GM21619 (cell line): ENCODE results near the gene PHF14.
"Not testable (repeated sequence)": the region's sequence is repeated elsewhere in the genome, so short reads cannot be mapped to it uniquely, and the experiment has no call there.

Experiments used
- ATAC-seq: cut with Tn5 transposase; IDR thresholded peaks from one replicate; pipeline ENCODE4 v1.9.1; 2021; ENCODE audit not compliant: unreplicated experiment

PHF14 gene

DNA sequence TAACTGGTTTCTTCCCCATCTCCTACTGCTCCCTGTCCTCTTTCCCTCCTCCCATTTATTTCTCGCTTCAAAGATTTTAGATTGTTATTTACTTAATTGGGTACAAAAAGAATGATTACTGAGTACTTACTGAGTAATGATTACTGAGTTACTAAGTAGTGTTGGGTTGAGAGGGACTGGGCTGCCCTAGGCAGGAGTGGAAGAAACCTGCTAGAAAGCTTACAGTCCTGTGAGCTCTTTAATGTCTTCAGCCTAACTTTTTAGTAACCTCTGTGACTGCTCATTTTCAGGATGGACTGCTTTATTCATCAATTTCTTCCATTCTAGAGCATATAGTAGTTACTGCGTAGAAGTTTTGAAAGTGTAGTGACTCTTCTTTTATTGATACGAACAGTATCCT, 7.6 kb downstream of the PHF14 start:
- no peak for ATAC-seq

DNA sequence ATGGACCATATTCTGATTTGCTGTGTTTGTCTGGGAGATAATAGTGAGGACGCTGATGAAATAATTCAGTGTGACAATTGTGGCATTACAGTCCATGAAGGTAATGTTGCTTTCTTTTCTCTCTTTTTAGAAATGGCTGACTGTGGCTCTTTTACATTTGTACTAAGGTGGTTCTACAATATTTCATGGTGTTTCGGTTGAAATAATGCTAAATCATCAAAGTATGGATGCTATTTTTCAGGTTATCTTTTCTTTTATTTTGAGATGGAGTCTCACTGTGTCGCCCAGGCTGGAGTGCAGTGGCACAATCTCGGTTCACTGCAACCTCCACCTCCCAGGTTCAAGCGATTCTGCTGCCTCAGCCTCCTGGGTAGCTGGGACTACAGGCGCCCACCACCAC, 17.1 kb downstream of the PHF14 start:
- ATAC-seq: not testable (repeated sequence)

DNA sequence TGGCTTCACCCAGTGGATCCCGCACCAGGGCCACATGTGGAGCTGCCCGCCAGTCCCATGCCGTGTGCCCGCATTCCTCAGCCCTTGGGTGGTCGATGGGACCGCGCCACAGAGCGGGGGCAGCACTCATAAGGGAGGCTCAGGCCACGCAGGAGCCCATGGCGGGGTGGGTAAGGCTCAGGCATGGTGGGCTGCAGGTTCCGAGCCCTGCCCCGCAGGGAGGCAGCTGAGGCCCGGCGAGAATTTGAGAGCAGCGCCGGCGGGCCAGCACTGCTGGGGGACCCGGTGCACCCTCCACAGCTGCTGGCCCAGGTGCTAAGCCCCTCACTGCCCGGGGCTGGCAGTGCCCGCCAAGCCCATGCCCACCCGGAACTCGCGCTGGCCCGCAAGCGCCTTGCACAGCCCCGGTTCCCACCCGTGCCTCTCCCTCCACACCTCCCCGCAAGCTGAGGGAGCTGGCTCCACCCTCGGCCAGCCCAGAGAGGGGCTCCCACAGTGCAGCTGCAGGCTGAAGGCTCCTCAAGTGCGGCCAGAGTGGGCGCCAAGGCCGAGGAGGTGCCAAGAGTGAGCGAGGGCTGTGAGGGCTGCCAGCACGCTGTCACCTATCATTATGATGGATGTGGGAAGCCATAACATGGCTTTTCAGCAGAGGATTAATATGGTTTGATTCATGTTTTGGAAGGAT, 22.0 kb downstream of the PHF14 start:
- not testable (repeated sequence) for ATAC-seq

DNA sequence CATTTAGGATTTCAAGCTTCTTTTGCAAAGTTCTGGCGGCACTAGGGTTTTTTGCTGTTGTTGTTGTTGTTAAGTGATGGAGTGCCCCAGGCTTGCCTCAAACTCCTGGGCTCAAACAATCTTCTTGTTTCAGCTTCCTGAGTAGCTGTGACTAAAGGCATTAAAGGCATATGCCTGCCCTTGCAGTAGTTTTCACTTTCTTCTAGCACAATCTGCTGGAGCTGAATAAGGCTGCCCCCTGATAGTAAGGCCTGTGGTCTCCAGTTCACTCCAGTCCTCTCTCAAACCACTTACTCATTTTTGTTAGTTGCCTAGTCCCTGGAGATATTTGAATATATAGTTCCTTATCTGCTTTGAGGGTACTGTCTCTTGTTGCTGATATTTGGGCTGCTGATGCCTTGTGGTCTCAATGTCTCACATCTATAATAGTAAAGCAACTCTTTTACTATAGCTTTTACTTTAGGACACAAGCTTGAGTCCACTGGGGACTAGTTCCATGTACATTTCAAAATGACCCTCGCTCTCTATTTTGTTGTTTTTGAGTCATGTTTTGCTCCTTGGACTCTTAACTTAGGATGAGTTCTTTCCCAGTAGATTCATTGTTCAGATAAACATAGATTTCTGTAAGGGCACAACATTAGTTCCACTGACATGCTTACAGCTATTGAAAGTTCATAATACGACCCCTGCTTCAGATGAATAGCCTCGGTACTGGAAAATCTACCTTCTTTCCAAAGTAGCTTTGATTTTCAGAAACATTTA, 25.5 kb downstream of the PHF14 start:
- ATAC-seq: peak; percentile 56

DNA sequence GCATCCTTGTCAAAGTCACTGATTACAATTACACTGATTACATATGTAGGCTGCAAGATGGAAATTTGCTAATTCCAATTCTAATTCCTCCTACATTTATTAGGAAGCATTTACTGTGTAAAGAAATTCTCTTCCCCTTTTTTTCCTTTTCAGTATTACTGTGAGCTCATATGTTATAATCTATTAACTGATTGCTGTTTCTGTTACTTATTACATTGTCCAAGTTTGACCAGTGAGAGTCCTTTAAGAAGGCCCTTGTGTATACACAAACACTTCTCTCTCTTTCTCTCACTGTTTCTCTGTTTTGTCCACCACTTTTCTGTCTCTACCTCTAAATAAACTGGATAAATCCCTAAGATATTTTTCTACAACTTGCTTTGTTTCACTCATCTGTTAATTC, 31.5 kb downstream of the PHF14 start:
- ATAC-seq: peak; percentile 61

DNA sequence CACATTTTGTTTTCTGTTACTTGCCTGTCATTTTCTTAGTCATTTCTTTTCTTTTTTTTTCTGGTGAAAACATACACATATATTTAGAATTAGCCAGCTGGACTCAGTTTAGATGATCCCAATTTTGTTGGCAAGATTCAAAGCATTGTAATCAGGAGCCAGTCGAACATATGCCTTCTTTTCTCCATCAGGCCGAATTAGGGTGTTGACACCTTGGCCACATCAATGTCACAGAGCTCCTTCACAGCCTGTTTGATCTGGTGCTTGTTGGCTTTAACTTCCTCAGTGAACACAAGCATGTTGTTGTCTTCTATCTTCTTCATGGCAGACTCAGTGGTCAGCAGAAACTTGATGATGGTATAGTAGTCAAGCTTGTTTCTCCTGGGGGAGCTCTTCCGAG, 32.6 kb downstream of the PHF14 start:
- ATAC-seq: no peak

DNA sequence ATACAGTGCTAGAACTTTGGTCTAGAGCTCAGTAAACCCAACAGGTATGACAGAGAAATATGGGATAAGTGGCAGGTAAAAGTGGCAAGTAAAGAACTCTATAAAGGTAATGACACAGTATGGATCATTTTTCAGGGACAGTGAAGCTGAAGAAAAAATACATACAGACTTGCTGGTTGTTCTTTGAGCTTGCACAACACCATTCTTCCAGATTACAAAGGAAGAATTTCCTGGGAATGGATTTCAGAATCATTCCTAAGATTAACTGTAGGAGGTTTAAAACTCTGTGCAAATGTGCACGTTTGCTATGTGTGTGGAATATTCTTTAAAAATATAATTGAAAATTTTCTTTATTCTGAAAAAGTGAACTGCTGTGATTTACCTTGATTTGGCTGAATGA, 36.0 kb downstream of the PHF14 start:
- ATAC-seq: no peak

DNA sequence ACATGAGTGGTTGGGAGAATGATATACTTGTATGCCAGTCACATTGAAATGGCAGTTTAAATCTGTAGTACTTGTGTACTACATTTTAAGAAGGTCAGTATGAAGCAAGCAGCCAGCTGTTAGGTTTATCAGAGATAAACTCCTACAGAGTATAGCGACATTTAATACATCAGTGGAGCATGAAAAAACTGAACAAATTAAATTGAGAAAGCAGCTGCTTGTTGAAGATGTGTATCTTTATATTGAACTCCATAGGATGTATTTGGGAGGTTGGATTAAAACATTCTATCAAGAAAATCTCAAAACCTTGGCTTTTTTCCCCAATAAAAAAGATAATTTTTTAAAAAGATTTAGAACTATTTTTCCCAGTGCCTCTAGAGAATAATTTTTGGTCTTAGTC, 47.8 kb downstream of the PHF14 start:
- ATAC-seq: no peak

DNA sequence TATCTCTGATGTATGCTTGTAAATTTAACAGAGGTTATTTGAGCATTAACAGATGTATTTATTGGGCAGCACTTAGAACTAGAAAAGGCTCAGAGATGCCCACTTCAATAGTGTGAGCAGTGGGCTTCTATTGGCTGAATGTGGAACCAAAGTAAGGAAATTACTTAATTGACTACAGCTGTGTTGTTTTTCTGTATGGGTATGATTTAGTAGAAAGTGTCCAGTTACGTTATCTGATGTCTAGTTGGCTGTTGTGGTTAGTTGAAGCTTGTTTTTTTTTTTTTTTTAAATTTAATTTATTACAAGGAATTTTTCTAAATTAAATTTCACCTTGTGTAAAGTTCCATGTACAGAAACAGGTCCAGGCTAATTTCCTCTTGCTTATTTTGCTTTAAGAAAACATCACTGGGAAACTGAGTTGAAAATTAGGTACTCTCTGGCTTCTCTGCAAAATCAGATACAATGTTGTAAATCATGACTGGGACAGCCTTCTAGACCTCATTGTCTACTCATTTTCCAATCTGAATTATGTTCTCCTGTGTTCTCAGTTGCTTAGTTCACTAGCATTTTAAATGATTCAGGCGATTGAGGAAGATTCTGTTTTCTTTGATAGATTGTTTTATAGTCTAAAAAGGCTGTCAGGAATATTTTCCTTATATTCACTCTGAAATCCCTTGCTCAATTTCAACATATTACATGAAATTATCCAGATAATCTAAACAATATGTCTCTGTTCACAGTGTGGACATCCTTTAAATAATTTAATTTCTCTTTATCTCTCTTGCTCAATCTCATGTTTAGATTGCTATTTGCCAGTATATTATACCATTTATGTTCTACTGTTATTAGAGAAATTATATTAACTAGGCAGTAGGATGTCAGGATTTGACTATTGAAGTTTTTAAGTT, 53.0 kb downstream of the PHF14 start:
- ATAC-seq: no peak

DNA sequence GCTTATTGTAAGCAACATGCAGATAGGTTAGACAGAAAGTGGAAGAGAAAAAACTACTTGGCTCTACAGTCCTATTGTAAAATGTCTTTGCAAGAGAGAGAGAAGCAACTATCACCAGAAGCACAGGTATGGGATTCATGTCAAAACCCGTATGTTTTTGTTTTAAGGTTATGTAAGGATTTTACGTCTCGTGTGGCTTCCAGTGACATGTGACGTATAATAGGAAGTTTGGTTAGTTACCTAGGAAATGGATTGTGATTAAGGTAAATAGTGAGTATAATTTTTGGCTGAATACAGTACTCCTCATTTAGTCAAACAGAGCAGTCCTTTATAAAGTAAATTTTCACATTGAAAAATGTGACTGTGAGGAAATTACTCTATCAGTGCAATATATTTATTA, 62.0 kb downstream of the PHF14 start:
- ATAC-seq: no peak

DNA sequence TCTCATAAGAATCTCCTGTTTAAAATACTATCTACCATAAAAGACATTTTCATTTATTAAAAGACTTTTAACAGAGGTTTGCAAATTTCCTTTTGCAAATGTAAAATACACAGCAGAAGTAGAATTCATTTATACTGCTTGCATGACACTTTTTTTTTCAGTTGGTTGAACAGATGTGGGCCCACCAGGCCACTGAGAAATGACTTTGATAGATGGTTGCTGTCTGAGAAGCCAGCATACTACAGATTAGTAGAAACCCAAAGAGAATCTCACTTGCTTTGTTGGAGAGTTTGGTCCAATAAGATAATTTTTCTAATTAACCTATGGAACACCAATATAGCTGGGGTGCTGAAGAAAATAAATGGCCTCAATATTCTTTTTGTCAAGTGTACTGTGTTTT, 66.3 kb downstream of the PHF14 start:
- ATAC-seq: no peak

DNA sequence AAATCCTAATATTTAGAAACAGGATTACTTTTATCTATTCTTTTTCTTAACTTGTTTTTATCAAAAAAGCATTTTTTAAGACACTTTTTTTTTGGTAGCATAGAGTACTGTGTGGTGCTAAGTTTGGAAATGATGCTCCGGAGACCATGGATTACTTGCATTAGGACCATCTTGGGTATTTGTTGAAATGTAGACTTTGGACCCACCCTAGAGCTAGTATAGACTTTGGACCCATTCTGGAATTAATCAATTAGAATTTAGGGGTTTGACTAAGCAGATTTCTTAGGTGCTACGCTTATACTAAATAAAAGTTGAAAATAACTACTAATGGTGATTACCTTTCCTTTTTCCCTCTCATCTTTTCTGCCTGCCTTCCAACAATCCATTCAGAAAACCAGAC, 80.4 kb downstream of the PHF14 start:
- no peak for ATAC-seq

DNA sequence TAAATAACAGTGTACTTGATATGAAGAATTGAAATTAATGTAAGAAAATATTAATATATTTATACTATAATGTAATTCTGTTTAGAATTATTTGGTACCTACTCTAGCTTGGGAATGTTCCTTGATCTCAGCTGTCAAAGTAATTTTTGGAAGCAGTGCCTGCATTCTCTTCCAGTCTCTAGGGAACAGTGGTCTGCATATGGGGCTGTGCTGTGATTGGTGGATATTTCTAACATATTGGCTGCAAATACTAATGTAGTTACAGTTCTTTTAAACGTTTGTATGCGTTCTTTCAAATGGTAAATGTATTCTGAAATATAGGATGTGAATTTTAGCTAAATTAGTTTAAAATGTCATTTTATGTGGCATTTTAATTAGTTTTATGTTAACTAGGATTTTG, 87.2 kb downstream of the PHF14 start:
- no peak for ATAC-seq

DNA sequence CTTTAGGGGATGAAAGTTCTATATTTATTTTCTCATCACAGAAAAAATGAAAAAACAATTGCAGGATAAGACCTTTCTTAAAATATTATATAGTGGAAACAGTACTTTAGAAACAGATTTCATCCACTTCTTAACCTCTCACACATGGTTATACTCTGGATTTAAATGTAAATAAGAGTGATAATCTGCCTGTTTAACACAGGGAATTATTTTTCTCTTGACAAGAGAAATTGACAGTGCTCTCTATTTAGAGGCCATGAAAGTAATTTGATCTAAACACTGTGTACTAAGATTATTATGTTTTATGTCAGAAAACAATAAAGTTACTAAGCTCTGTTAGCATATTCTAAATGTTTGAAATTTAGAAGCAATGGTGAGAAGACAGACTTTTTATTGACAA, 88.4 kb downstream of the PHF14 start:
- no peak for ATAC-seq

DNA sequence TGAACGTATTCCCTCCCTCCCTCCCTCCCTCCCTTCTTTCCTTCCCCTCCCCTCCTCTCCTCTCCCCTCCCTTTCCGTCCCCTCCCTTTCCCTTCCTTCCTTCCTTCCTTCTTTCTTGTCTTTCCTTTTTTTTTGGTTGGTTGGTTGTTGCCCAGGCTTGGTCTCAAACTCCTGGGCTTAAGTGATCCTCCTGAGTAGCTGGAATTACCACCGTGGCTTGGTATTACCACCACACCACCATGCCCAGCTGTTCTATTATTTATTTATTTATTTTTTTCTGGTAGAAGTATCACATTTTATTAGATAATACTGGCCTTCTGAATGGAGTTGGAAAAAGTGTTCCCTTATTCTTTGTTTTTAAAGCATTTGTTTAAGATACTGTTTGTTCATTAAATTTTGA, 95.9 kb downstream of the PHF14 start:
- no peak for ATAC-seq

DNA sequence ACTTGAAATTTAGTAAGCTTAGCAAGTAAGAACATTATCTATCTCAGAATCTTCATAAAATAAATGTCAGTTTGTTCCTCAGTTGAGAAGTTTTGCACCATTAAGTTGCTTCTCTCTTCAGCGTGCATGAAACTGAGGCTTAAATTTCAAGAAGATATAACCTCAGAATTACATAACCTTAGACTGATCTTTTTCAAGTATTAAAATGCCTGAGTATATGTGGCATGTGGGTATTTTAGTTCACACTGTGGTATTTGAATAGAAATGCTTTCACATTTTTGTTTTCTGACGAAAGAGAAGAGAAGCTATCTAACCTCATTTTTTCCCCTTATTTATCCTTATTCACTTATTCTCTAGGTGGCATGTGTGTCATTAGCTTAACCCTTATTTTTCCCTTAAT, 104.1 kb downstream of the PHF14 start:
- ATAC-seq: no peak

DNA sequence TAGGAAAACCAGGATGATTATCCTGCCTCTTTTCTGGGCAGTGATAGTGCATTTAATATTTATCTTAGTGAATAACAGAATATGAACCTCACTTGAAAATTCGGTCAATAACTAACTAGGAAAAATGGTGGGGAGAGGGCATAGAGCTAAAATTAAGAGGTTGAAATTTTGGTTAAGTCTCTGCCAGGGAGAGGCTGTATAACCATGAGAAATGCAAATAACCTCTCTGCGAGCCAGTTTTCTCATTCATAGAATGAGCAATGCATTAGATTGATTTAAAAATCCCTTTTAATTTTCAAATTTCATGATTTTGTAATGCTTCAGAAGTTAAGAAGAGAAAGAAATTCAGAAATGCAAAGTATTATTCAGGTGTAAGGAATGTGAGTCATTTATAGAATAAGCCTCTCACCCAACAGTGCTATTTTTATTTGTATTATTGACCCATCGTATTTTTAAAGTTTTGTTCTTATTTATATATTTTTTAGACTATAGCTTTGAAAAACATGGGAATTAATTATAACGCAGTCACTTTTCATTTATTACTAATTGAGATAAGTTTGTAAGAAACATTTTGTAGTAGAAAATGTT, 104.7 kb downstream of the PHF14 start:
- ATAC-seq: peak; percentile 46

DNA sequence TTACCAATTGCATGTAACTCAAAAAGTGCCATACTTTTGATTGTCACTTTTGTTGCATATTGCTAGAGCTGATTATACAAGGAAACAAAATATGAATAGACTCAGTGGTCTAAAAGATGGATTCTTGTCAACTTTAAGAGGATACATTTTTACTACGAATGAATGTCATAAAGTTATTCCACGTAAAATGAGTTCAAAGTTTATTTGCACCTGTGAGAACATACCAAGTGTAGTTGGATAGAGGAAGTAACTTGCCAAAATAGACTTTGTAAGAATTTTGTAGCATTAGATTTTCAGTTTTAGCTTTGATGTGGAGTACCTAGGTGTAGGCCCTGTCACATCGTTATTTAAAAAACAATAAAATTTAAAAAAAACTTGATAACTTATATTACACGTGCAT, 106.2 kb downstream of the PHF14 start:
- ATAC-seq: no peak

DNA sequence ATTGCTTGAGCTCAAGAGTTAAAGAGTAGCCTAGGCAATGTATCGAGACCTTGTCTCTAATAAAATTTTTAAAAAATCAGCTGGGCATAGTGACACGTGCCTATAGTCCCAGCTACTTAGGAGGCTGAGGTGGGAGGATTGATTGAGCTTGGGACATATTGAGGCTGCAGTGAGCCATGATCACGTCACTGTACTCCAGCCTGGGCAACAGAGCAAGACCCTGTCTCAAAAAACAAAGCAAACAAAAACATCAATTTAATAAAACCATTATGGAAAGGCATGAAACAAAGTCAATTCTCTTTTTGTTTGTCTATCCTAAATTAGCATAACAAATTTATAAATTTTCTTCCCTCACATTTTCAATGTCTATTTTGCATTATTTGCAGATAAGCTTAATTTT, 108.4 kb downstream of the PHF14 start:
- no peak for ATAC-seq

DNA sequence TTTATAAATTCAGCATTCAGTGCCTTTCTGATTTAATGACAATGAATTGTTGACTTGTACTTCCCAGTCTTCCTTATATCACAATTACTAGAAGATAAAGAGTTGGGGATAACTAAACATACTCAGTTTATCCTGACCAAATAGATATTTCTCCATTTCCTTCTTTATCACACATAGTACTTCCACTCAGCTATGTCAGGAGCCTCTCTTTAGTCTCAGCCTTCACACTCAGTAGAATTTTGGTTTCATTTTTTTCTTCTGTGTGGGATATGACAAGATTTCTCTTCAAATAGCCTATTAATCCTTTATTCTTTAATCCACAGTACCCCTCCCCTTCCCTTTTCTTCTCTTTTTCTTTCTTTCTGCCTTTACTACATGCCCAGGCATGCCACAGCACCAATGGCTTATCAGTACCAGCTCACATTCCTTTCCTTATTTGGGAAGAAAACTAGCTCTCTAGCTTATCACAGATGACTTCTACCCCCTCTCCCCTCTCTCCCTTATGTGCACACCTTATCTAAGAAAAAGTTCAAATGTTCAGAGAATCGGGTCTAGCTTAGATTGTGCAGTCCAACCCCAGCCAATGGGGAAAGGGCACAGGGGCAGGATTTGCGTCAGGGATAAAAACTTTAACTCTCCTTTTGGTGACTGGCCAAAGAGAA, 109.0 kb downstream of the PHF14 start:
- no peak for ATAC-seq

DNA sequence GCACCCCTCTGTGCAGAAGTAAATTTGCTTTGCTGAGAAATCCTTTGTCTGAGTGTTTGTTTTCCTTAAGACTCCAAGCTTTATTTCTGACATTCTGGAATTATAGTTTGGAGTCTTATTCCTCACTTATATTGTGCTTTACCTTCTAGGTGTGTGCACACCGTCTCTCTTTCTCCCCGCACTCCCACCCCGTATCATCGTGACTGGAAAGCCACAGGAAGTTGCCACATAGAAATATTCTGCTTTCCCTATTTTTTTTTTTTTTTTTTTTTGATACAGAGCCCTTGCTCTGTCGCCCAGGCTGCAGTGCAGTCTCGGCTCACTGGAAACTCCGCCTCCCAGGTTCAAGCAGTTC, 109.5 kb downstream of the PHF14 start:
- no peak for ATAC-seq
